Ovary (tissue), 3 donors: ENCODE measurements around the gene CA5B.

ENCODE experiments used
- CTCF ChIP-seq, 3 donors: fragments of 450-650 bp in 2 of 3; fragments of 200-600 bp in 1 of 3; IDR thresholded peaks; one replicate each; pipeline versions ENCODE4 v1.5.1 to v1.8.0; 2016 to 2022; ENCODE audit warnings: antibody characterized with exemption in 3 of 3, mild to moderate bottlenecking in 1 of 3
- POLR2A ChIP-seq: fragments of 450-650 bp; IDR thresholded peaks from one replicate; pipeline ENCODE4 v1.6.1; 2017; ENCODE audit warnings: antibody characterized with exemption, mild to moderate bottlenecking, moderate library complexity
- donor health status: DM: no; HTN: no; CAD: no.

GRCh38 chrX:15815779-15816437 lies 77.8 kb downstream of the CA5B start:
- TF ChIP-seq CTCF (IDR thresholded peaks at IDR 0.05) (no peak), POLR2A (no peak)
